Neural progenitor cell (in vitro differentiated cells): ENCODE results near the gene UGT1A1. TPM values are rescaled to one million over a fixed set of nuclear protein-coding genes. Genes with fewer than 3 reads are reported as not detected.

Experiments used
- DNase-seq: peaks from one replicate; pipeline ENCODE4 v3.0.0-alpha.2; 2016; ENCODE audit warnings: low spot score
- H2AFZ ChIP-seq: fragments of 200-600 bp; sonication (generic); replicated peaks from 2 replicates; pipeline ENCODE4 v1.6.1; 2016; ENCODE audit warnings: antibody characterized with exemption
- H3F3A ChIP-seq: fragments of 200-600 bp; sonication (generic); 2 replicates; pipeline ENCODE4 v1.6.1; 2016; ENCODE audit warnings: antibody characterized with exemption, low read depth
- H3K27ac ChIP-seq: fragments of 200-600 bp; sonication (generic); 2 replicates; pipeline ENCODE4 v1.5.1; 2016; ENCODE audit warnings: mild to moderate bottlenecking
- H3K27me3 ChIP-seq: fragments of 200-600 bp; sonication (generic); 2 replicates; pipeline ENCODE4 v1.6.1; 2016; ENCODE audit warnings: mild to moderate bottlenecking, moderate library complexity
- H3K36me3 ChIP-seq: fragments of 200-600 bp; sonication (generic); 2 replicates; pipeline ENCODE4 v1.5.1; 2016
- H3K4me1 ChIP-seq: fragments of 200-600 bp; sonication (generic); 2 replicates; pipeline ENCODE4 v1.6.1; 2016; ENCODE audit warnings: mixed run types
- H3K4me2 ChIP-seq: fragments of 200-600 bp; sonication (generic); 2 replicates; pipeline ENCODE4 v1.6.1; 2016
- H3K4me3 ChIP-seq: fragments of 200-600 bp; sonication (generic); 2 replicates; pipeline ENCODE4 v1.5.1; 2016
- H3K79me2 ChIP-seq: fragments of 200-600 bp; sonication (generic); 2 replicates; pipeline ENCODE4 v1.6.1; 2016; ENCODE audit warnings: low read depth
- H3K9ac ChIP-seq: fragments of 200-600 bp; sonication (generic); 2 replicates; pipeline ENCODE4 v1.6.1; 2016
- H3K9me3 ChIP-seq: fragments of 200-600 bp; sonication (generic); 2 replicates; pipeline ENCODE4 v1.5.1; 2016; ENCODE audit warnings: low read depth
- H4K20me1 ChIP-seq: fragments of 200-600 bp; sonication (generic); 2 replicates; pipeline ENCODE4 v1.6.1; 2016; ENCODE audit warnings: low read depth
- H3K27ac Mint-ChIP-seq: 3 replicates; pipeline ENCODE4 v1.8.0; 2021; ENCODE audit warnings: mixed read lengths
- H3K27me3 Mint-ChIP-seq: 2 replicates; pipeline ENCODE4 v1.8.0; 2022; ENCODE audit warnings: low read depth, mild to moderate bottlenecking, inconsistent platforms, moderate library complexity, mixed read lengths; ENCODE audit not compliant: insufficient read depth
- H3K36me3 Mint-ChIP-seq: 3 replicates; pipeline ENCODE4 v1.8.0; 2021; ENCODE audit warnings: mixed read lengths
- H3K4me1 Mint-ChIP-seq: 3 replicates; pipeline ENCODE4 v1.8.0; 2021; ENCODE audit warnings: mixed read lengths
- H3K4me3 Mint-ChIP-seq: 3 replicates; pipeline ENCODE4 v1.8.0; 2021; ENCODE audit warnings: mild to moderate bottlenecking, moderate library complexity, mixed read lengths
- H3K9me3 Mint-ChIP-seq: 3 replicates; pipeline ENCODE4 v1.8.0; 2020; ENCODE audit warnings: mixed read lengths
- EZH2 ChIP-seq: fragments of 200-600 bp; sonication (generic); IDR thresholded peaks from 2 replicates; pipeline ENCODE4 v1.6.1; 2017; ENCODE audit warnings: antibody characterized with exemption, mild to moderate bottlenecking, moderate library complexity
- EZH2phosphoT487 ChIP-seq: fragments of 200-600 bp; sonication (generic); IDR thresholded peaks from 2 replicates; pipeline ENCODE4 v1.6.1; 2017; ENCODE audit warnings: antibody characterized with exemption
- total RNA-seq: library from RNA; depleted of rRNA; stranded (reverse); fragments of >200 nt; gene quantifications from 2 replicates; pipeline ENCODE4 v1.2.3, GENCODE V29; 2015; ENCODE audit warnings: low replicate concordance
- TF ChIP-seq, protein P1 (sequence below): fragments of 200-600 bp; sonication (generic); IDR thresholded peaks from 2 replicates; pipeline ENCODE4 v1.5.1; 2017; ENCODE audit warnings: antibody characterized with exemption, mild to moderate bottlenecking

Gene UGT1A1
- total RNA-seq, 1 donor from 2014 or later, result not detected

DNA sequence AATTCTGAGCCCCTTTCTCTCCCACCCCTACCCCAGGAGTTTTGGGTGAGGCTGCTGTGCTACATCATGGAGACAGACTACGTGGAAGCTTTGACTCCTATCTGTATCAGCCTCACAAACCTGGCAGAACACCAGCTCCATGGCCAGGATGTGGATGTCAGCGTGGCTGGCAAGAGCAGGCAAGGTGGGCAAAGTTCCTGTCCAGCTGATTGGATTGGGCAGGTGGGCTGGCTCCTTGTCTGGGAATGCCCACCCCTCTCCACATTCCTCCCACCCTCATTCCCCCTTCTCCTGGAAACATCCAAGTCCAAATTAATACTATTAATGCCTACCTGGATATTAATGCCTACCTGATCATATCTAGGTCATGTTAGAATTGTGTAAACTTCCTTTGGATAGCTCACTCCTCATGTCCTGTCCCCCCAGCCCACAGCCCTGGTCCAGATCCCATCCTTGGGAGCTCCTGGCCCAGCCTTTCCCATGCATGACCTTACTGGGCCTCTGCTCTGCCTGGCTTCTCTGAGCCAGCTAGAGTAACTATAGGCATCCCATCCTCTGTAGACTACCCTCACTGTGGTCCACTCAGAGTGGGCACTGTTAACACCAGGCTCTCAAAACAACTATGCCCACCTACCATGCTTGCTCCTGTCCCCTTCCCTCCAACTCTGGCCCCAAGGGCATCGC lies 42.2 kb downstream of the UGT1A1 start:
- H3K27me3 ChIP-seq, result no peaks in the 10 kb centered on the region
- H3K36me3 Mint-ChIP-seq, result no peaks in the 10 kb centered on the region
- no peaks in the 10 kb centered on the region for H4K20me1 ChIP-seq
- TF ChIP-seq, protein P1, sequence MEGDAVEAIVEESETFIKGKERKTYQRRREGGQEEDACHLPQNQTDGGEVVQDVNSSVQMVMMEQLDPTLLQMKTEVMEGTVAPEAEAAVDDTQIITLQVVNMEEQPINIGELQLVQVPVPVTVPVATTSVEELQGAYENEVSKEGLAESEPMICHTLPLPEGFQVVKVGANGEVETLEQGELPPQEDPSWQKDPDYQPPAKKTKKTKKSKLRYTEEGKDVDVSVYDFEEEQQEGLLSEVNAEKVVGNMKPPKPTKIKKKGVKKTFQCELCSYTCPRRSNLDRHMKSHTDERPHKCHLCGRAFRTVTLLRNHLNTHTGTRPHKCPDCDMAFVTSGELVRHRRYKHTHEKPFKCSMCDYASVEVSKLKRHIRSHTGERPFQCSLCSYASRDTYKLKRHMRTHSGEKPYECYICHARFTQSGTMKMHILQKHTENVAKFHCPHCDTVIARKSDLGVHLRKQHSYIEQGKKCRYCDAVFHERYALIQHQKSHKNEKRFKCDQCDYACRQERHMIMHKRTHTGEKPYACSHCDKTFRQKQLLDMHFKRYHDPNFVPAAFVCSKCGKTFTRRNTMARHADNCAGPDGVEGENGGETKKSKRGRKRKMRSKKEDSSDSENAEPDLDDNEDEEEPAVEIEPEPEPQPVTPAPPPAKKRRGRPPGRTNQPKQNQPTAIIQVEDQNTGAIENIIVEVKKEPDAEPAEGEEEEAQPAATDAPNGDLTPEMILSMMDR, result no peak
- TF ChIP-seq EZH2 (no peak), EZH2phosphoT487 (no peak)
- no peaks in the 10 kb centered on the region for H3K9me3 ChIP-seq
- H3K36me3 ChIP-seq, result no peaks in the 10 kb centered on the region
- H3K4me2 ChIP-seq, result no peak overlapping the region
- H2AFZ ChIP-seq, result no peak overlapping the region
- H3K27ac ChIP-seq, result no peak overlapping the region
- H3K27me3 Mint-ChIP-seq, result peaks cover 4% of the 10 kb centered on the region
- H3K4me3 Mint-ChIP-seq, result no peak overlapping the region
- H3K27ac Mint-ChIP-seq, result no peak overlapping the region
- no peak for DNase-seq
- H3K9me3 Mint-ChIP-seq, result peaks cover 16% of the 10 kb centered on the region
- no peak overlapping the region for H3K9ac ChIP-seq
- H3F3A ChIP-seq, result no peaks in the 10 kb centered on the region
- H3K4me3 ChIP-seq, result no peak overlapping the region
- no peaks in the 10 kb centered on the region for H3K79me2 ChIP-seq
- no peaks in the 10 kb centered on the region for H3K4me1 Mint-ChIP-seq
- H3K4me1 ChIP-seq, result no peaks in the 10 kb centered on the region

DNA sequence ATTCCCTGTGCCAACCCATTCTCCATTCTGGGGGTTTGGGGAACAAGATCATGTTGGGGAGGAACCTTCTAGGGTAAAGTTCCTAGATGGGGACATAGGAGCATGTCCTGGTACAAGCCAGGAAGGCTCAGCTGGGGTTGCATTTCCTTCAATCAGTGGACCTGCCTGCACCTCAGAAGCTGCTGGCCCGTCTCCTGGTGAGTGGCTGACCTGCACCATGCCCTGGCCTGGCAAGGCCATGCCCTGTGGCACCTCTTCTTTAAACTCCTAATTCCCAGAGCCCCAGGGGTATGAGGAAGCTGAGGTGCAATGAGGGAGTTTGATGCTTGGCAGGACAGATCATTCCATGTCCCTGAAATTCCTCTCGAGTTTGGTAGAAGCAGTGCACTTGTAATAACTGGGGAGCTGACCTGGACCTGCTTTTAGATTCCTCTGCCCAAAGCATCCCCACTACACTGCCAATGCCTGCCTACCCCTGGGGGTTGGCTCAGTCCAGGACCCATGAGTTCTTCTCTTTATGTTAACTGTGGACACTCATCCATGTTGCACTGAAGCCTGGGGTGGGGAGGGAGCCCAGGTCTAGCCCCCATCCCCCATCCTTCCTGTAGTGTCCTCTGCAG lies 43.3 kb downstream of the UGT1A1 start:
- Histone ChIP-seq H3K4me1 (no peaks in the 10 kb centered on the region), H3K4me3 (no peak overlapping the region), H3K4me2 (no peak overlapping the region), H3K36me3 (no peaks in the 10 kb centered on the region), H3F3A (no peaks in the 10 kb centered on the region), H3K79me2 (no peaks in the 10 kb centered on the region), H4K20me1 (no peaks in the 10 kb centered on the region), H3K27ac (no peak overlapping the region), H3K9me3 (no peaks in the 10 kb centered on the region), H3K9ac (no peak overlapping the region), H3K27me3 (no peaks in the 10 kb centered on the region), H2AFZ (no peak overlapping the region)
- no peak overlapping the region for H3K27ac Mint-ChIP-seq
- TF ChIP-seq, protein P1, result no peak
- TF ChIP-seq EZH2phosphoT487 (no peak), EZH2 (no peak)
- no peak for DNase-seq
- no peaks in the 10 kb centered on the region for H3K36me3 Mint-ChIP-seq
- no peaks in the 10 kb centered on the region for H3K4me1 Mint-ChIP-seq
- H3K4me3 Mint-ChIP-seq, result no peak overlapping the region
- H3K27me3 Mint-ChIP-seq, result peaks cover 4% of the 10 kb centered on the region
- peaks cover 16% of the 10 kb centered on the region for H3K9me3 Mint-ChIP-seq

DNA sequence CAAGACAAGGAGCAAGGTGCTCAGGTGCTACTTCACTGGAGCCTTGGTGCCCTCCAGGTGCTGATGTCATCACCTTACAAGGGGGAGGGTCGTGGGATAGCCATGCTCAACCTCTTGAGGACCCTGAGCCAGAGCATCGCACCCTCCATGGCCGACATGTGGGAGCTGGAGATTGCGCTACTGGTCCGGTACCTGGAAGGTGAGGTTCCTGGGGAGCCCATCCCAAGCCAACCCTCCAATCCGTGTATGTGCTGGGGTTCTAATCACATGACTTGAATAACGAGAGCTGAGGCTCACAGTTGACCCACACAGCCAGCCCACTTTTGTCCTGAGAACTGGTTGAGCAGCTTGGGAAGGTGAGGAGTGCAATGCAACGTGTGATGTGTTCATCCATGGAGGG lies 43.9 kb downstream of the UGT1A1 start:
- no peak overlapping the region for H2AFZ ChIP-seq

More for the DNA sequence above, 43.9 kb downstream of the UGT1A1 start:
- TF ChIP-seq, protein P1, result no peak
- TF ChIP-seq EZH2 (no peak), EZH2phosphoT487 (no peak)
- Histone ChIP-seq H3K79me2 (no peaks in the 10 kb centered on the region), H3K9me3 (no peaks in the 10 kb centered on the region), H3K27ac (no peak overlapping the region), H3K4me1 (no peaks in the 10 kb centered on the region), H3K27me3 (no peaks in the 10 kb centered on the region), H3K4me2 (no peak overlapping the region), H3K36me3 (no peaks in the 10 kb centered on the region), H3K9ac (no peak overlapping the region), H3F3A (no peaks in the 10 kb centered on the region), H4K20me1 (no peaks in the 10 kb centered on the region), H3K4me3 (no peak overlapping the region)
- Mint-ChIP-seq H3K4me3 (no peak overlapping the region), H3K27ac (no peak overlapping the region), H3K4me1 (no peaks in the 10 kb centered on the region), H3K36me3 (no peaks in the 10 kb centered on the region), H3K27me3 (peaks cover 4% of the 10 kb centered on the region), H3K9me3 (peaks cover 16% of the 10 kb centered on the region)
- no peak for DNase-seq
